Adipocyte (in vitro differentiated cells): ENCODE results near the gene GRPEL1.
A peak's percentile ranks its signal among the peaks of the same experiment; 100 is the strongest.
"Not testable (repeated sequence)": the region's sequence is repeated elsewhere in the genome, so short reads cannot be mapped to it uniquely, and the experiment has no call there.

Experiments used
- DNase-seq: peaks from one replicate; pipeline ENCODE4 v3.0.0-alpha.2; 2015; ENCODE audit warnings: low read depth
- H3K27me3 ChIP-seq: replicated peaks from 2 replicates; pipeline ENCODE4 v1.7.0; 2013; ENCODE audit warnings: mild to moderate bottlenecking, low read length, moderate library complexity; ENCODE audit not compliant: control insufficient read depth, insufficient read depth
- H3K36me3 ChIP-seq: 2 replicates; pipeline ENCODE4 v1.7.0; 2013; ENCODE audit warnings: low read length, mild to moderate bottlenecking, moderate library complexity; ENCODE audit not compliant: control insufficient read depth, insufficient read depth, severe bottlenecking
- H3K4me1 ChIP-seq: 2 replicates; pipeline ENCODE4 v1.7.0; 2013; ENCODE audit warnings: mild to moderate bottlenecking, low read length, moderate library complexity; ENCODE audit not compliant: control insufficient read depth, insufficient read depth
- H3K4me3 ChIP-seq: 2 replicates; pipeline ENCODE4 v1.7.0; 2013; ENCODE audit warnings: mild to moderate bottlenecking, low read length, moderate library complexity
- H3K9ac ChIP-seq: 2 replicates; pipeline ENCODE4 v1.7.0; 2013; ENCODE audit warnings: mild to moderate bottlenecking, low read length, moderate library complexity
- H3K9me3 ChIP-seq: 2 replicates; pipeline ENCODE4 v1.7.0; 2013; ENCODE audit warnings: mild to moderate bottlenecking, low read length, moderate library complexity; ENCODE audit not compliant: control insufficient read depth

Gene GRPEL1

GRCh38 chr4:7104366-7105031, 36.6 kb upstream of the GRPEL1 start:
- Histone ChIP-seq H3K27me3 (peaks cover 2% of the 10 kb centered on the region), H3K4me3 (no peak overlapping the region)

DNA sequence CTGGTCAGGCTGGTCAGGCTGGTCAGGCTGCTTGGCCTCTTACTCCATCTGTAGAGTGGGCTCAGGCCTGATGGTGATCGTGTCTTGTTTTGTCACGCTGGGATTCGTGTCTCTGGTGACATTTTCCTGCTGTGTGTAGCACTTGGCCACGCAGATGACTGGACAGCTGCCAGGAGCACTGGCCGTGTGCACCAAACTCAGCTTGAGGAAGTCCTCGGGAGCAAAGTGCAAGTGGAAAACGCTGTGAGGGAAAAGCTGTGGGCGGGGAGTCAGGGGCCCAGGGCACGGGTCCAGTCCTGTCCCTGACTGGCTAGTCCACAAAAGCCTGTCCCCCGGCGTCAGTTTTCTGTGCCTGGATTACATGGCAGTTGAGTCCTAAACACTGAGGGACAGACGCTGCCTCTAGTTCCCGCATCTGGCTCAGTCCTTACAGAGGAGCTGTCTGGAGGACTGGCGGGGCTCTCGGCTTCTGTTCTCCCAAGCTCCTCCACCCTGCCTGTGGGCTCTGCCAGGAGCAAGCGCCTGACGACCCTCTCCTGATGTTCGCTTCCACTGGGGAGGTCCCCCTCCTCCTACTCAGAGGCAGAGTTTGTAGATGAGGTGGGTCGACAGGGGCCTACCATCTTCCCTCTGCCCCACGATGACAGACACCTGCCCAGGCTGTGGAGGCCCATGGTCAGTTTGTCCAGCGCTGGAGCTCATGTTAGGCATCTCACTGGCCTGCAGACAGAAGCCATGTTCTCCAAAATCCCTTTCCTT, 35.9 kb upstream of the GRPEL1 start:
- no peaks in the 10 kb centered on the region for H3K9me3 ChIP-seq
- peak overlapping the region; percentile 39 for H3K9ac ChIP-seq
- H3K4me3 ChIP-seq, result peak overlapping the region; percentile 73
- H3K4me1 ChIP-seq, result peaks cover 19% of the 10 kb centered on the region
- no peaks in the 10 kb centered on the region for H3K27me3 ChIP-seq
- no peaks in the 10 kb centered on the region for H3K36me3 ChIP-seq
- no peak for DNase-seq

More at GRCh38 chr4:7104366-7105031, 36.6 kb upstream of the GRPEL1 start:
- peaks cover 19% of the 10 kb centered on the region for H3K4me1 ChIP-seq
- no peak overlapping the region for H3K9ac ChIP-seq
- no peak for DNase-seq
- H3K9me3 ChIP-seq, result no peaks in the 10 kb centered on the region
- no peaks in the 10 kb centered on the region for H3K36me3 ChIP-seq

GRCh38 chr4:7103031-7103606, 35.3 kb upstream of the GRPEL1 start:
- Histone ChIP-seq H3K9me3 (no peaks in the 10 kb centered on the region), H3K4me1 (peaks cover 19% of the 10 kb centered on the region), H3K9ac (peak overlapping the region; percentile 88), H3K27me3 (no peaks in the 10 kb centered on the region), H3K36me3 (no peaks in the 10 kb centered on the region), H3K4me3 (peak overlapping the region; percentile 85)
- peak; percentile 89 for DNase-seq

- DNase-seq, H3K9me3 ChIP-seq: not testable (repeated sequence)
Measured at GRCh38 chr4:7102516-7102909, 34.6 kb upstream of the GRPEL1 start.

GRCh38 chr4:7101692-7102515, 34.0 kb upstream of the GRPEL1 start:
- Histone ChIP-seq H3K4me1 (peaks cover 19% of the 10 kb centered on the region), H3K9ac (peak overlapping the region; percentile 14), H3K36me3 (no peaks in the 10 kb centered on the region), H3K4me3 (peak overlapping the region; percentile 85), H3K27me3 (peaks cover 8% of the 10 kb centered on the region), H3K9me3 (no peaks in the 10 kb centered on the region)
- DNase-seq, result peak; percentile 86

More at GRCh38 chr4:7102516-7102909, 34.6 kb upstream of the GRPEL1 start:
- peaks cover 19% of the 10 kb centered on the region for H3K4me1 ChIP-seq
- not testable (repeated sequence) for H3K36me3 ChIP-seq, H3K27me3 ChIP-seq
- H3K4me3 ChIP-seq, result peak overlapping the region; percentile 85
- H3K9ac ChIP-seq, result peak overlapping the region; percentile 88

DNA sequence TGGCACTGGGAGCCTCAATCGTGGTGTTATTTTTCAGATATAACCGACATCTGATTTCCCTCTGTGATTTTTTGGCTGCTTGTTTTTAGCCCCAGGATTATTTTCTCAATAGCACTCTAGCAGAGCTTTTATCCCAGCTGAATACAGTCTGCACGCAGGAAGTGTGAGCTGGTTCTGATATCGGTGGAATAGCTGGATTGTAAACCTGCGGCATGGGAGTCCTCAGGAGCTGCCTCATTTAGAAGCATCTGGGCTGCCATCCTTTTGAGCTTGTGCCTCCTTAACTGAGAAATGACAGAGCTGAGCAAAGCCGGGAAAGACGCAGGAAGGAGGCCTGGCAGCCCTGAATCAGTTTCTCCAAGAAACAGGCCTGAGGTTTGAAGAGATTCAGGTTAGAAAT, 28.4 kb upstream of the GRPEL1 start:
- Histone ChIP-seq H3K9me3 (no peaks in the 10 kb centered on the region), H3K4me3 (no peak overlapping the region), H3K4me1 (no peaks in the 10 kb centered on the region), H3K9ac (no peak overlapping the region), H3K36me3 (no peaks in the 10 kb centered on the region), H3K27me3 (peaks cover 19% of the 10 kb centered on the region)
- no peak for DNase-seq

DNA sequence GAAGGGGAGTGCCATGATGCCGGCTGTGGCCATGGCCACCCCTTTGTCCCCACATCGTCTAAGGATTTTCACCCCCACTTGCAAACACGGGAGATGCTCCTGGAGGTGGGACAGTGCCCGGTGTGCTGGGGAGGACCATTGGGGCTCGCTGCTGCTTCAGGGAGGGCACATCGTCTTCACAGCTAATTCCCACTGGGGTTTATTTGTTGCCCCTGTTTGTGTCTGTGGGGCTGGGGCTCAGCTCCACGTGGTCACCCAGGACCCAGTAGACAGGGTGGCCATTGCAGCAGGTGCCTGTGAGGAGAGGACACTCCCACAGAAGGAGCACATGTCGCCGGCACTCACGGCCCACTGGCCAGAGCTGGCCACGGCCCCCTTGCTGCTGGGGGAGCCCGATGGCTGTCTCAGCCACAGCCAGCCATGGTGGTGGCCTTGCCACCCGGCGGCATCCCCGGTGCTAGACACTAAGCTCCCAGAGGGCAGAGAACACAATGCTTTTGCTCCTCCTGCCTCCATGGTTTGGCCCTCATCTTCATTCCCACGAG, 27.8 kb upstream of the GRPEL1 start:
- no peak for DNase-seq
- peaks cover 19% of the 10 kb centered on the region for H3K27me3 ChIP-seq
- no peak overlapping the region for H3K4me3 ChIP-seq
- H3K9me3 ChIP-seq, result no peaks in the 10 kb centered on the region
- H3K36me3 ChIP-seq, result no peaks in the 10 kb centered on the region
- no peaks in the 10 kb centered on the region for H3K4me1 ChIP-seq
- H3K9ac ChIP-seq, result no peak overlapping the region

DNA sequence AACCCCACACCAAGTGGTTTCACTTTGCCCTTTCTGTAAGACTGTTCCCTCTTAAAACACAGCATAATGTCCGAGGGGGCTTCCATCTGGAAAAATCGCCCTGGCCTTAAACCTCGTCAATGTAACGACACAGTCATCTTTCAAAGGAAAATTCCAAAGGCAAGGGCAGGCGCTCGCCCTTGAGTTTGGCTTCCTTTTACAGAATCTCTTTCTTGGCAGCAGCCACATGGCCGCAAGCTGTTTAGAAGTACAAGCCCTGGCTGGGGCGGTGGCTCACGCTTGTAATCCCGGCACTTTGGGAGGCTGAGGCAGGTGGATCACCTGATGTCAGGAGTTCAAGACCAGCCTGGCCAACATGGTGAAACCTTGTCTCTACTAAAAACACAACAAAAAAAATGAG, 27.1 kb upstream of the GRPEL1 start:
- H3K9me3 ChIP-seq, result no peaks in the 10 kb centered on the region

DNA sequence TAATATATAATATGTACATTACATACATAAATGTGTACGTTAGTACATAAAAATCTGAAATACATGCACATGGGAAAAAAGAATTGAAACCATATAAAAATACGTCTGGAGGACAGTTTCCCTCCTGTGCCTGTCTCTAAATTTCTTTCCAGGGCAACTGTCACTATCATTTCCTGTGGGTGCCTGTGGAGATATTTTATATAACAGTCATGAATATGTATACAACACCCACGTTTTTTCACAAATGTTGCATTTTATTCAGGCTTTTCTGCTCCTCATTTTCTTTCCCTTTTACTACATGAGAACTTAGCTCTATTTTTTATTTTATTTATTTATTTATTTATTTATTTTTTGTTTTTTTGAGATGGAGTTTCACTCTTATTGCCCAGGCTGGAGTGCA, 24.2 kb upstream of the GRPEL1 start:
- Histone ChIP-seq H3K9ac (no peak overlapping the region), H3K9me3 (peaks cover 2% of the 10 kb centered on the region), H3K36me3 (no peaks in the 10 kb centered on the region), H3K4me3 (no peak overlapping the region), H3K4me1 (no peaks in the 10 kb centered on the region), H3K27me3 (peaks cover 11% of the 10 kb centered on the region)
- no peak for DNase-seq

More for the DNA sequence above, 27.1 kb upstream of the GRPEL1 start:
- H3K4me1 ChIP-seq, result no peaks in the 10 kb centered on the region
- H3K27me3 ChIP-seq, result peaks cover 19% of the 10 kb centered on the region
- no peaks in the 10 kb centered on the region for H3K36me3 ChIP-seq
- no peak overlapping the region for H3K9ac ChIP-seq
- no peak overlapping the region for H3K4me3 ChIP-seq
- DNase-seq, result peak; percentile 20

DNA sequence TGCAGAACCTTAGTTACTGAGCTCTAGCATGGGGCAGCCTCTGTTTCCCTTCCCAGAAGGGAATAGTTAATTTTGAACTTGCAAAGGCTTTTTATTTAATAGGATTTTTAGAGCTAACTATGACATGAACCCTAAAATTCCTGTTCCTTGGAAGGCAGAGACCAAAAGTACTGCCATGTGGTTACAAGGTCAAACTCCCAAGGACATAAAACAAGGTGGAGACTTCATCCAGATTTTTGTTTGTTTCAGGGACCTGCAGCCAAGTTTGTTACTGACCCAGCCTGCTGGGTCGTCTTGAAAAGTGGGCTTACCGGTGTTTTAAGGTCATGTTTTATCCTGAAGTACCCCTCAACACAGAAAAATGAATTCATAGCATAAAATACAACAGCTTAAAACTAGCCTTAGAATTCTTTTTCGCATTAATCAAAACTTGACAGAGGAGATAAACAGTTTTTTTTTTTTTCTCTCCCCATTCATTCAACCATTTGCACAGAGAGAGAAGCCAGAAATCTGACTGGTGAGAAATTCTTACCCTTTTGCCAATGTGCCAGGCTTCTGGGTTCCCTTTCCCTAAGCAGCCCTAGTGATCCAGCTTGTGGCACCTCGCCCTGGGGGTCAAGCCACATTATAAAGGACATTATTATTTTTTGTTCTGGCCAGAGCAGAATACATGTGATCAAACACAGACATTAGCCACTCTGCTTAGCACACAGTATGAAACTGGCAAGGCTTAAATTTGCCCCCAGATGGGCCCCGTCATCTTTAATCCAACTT, 21.5 kb upstream of the GRPEL1 start:
- Histone ChIP-seq H3K9me3 (peaks cover 11% of the 10 kb centered on the region), H3K27me3 (peaks cover 15% of the 10 kb centered on the region), H3K9ac (no peak overlapping the region), H3K36me3 (no peaks in the 10 kb centered on the region), H3K4me3 (no peak overlapping the region), H3K4me1 (no peaks in the 10 kb centered on the region)
- DNase-seq, result no peak
